Measurements from ENCODE around the gene NDUFA3.

The NDUFA3 gene

DNA sequence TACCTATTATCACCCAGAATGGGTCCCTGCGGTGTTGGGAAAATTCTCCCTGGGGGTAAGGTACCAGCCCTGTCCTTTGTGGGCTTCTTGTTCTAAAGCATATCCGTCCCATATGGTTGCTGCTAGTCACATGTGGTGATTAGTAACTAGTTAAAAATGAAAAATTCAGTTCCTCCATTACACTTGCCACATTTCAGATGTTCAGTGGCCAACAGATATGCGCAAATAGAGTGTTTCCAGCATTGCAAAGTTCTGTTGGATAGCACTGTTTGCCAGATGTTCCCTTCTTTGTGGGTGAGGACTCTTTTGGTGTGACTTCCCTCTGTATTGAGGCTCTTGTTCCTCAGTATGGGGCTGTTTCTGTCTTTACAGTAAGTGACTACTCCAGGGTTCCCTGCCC is 38.7 kb downstream of the NDUFA3 start:
- DNase-seq, result no peak

DNA sequence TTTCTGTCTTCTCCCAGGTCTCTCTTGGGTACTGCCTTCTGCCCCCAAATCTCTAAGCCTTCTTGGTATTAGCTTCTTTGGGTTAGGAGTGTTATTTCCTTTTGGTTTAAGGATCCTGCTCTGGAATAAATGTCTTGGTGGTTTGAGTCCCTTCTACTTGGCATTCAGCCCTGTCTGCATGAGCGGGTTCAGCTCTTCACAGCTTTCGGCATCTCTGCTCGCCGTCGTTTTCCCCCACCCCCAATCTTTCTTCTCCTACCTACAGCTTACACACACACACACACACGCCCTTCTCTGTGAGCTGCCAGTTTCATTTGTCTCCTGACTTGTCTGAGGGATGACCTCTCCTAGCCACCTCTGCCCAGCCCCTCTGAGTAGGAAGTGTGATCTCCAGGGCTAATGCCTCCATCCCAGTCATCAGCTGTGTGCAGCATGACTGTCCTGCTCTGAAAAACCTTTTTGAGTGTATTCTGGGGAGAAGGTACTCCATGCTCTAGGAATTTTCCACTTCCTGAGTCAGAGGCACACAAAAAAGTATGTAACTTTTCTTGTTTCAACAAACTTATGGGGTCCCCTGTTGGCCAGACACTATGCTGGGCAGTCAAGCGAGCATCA is 39.6 kb downstream of the NDUFA3 start:
- DNase-seq, result no peak

DNA sequence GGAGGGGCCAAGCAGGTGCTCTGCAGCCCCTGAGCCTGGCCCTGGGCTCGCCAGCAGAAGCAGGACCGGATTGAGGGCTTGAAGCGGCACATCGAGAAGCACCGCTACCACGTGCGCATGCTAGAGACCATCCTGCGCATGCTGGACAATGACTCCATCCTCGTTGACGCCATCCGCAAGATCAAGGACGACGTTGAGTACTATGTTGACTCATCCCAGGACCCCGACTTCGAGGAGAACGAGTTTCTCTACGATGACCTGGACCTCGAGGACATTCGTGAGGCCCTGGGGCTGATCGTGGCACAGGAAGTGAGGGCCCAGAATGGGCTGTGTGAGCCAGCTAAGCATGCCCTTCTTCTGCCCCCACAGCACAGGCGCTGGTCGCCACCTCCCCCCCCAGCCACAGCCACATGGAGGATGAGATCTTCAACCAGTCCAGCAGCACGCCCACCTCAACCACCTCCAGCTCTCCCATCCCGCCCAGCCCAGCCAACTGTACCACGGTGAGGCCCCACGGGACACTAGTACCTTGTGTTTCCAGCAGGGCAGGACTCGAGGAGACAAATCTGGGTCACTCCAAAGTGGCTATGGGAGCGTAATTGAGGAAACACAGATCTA is 43.0 kb downstream of the NDUFA3 start:
- no peak for DNase-seq

DNA sequence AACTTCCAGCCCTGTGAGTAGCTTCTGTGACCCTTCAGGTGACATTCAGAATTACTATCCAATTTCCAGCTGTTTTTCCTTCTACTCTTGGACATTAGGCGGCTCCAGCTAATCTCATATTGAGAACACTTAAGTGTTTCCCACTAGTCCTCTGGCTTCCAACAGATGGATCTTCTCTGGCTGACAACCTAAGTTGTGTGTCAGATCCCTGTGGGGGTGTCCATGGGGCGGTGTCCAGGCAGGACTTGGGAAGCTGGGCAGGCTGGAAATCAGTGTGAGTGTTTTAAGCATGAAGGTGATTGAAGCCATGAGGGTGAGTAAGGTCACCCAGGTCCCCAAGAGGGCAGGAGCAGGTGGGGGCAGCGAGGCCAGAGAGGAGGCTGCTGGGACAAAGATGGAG is 45.0 kb downstream of the NDUFA3 start:
- DNase-seq, result no peak

DNA sequence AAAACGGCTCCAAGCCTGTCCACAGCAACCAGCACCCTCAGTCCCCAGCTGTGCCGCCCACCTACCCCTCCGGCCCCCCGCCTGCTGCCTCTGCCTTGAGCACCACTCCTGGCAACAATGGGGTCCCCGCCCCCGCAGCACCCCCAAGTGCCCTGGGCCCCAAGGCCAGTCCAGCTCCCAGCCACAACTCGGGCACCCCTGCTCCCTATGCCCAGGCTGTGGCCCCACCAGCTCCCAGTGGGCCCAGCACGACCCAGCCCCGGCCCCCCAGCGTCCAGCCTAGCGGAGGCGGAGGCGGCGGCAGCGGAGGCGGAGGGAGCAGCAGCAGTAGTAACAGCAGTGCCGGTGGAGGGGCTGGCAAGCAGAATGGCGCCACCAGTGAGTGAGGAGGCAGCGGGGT is 45.5 kb downstream of the NDUFA3 start:
- no peak for DNase-seq

DNA sequence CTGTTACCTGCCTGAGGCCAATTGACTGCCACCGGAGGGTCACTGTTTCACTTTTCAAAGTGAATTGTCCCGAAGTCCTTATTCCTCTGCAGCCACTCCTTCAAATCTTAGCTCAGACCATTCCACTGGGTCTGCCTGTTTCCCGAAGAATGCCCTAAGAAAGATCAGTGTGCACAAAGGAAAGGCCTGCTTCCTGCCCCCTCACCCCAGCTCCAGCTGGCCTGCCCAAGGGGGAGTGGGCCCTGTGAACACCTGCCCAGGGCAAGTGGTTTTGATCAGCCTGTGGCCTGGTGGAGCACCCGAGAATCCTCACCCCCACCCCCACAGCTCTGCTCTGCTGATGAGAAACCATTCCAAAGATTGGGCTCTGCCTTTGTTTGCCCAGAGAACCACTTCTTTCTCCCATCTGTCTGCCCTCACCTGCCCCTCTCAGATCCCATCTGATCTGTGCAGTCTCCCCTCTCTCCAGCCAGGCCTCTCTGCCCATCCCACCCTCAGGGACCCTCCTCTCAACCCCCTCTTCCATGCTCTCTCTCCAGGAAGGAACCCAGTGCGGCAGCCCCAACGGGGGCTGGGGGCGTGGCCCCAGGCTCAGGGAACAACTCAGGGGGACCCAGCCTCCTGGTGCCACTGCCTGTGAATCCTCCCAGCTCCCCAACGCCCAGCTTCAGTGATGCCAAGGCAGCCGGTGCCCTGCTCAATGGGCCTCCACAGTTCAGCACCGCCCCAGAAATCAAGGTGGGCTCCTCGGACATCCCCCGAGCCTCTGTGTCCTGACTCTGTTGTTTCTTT is 46.6 kb downstream of the NDUFA3 start:
- DNase-seq, result no peak

DNA sequence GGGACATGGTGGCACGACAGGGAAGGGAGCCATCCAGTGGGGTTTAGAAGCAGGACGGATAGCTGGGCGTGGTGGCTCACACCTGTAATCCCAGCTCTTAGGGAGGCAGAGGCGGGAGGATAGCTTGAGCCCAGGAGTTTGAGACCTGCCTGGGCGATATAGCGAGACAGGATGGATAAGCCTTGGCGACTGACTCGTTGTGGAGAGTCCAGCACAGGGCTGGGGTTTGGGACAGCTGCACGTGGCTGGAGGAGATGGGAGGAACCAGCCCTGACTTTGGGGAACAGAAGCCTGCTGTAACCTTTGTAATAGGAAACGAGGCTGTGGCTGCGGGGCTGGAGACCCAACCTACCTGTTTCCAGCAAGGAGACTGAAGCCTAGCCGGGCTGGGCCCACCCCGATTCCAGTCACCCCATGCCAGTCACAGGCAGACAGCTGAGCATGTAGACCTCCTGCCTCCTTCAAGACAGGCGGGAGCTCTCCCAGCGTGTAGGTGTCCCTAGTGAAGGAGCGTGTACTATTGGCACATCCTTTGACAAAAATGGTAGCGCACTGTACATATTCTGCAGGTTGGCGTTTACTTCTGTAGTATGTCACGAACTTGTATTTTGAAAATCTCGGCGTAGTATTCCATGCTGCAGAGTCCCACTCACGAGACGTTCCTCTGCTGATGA is 48.8 kb downstream of the NDUFA3 start:
- no peak for DNase-seq

DNA sequence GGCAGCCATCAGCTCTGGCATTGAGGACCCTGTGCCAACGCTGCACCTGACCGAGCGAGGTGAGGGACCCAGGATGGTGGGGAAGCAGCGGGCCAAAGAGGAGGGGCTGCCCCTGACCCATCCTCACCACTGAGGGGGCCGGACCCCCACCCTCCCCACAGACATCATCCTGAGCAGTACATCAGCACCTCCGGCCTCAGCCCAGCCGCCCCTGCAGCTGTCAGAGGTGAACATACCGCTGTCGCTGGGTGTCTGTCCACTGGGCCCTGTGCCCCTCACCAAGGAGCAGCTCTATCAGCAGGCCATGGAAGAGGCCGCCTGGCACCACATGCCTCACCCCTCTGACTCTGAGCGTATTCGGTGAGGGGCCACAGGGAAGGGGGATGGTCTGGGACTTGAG is 49.6 kb downstream of the NDUFA3 start:
- no peak for DNase-seq

DNA sequence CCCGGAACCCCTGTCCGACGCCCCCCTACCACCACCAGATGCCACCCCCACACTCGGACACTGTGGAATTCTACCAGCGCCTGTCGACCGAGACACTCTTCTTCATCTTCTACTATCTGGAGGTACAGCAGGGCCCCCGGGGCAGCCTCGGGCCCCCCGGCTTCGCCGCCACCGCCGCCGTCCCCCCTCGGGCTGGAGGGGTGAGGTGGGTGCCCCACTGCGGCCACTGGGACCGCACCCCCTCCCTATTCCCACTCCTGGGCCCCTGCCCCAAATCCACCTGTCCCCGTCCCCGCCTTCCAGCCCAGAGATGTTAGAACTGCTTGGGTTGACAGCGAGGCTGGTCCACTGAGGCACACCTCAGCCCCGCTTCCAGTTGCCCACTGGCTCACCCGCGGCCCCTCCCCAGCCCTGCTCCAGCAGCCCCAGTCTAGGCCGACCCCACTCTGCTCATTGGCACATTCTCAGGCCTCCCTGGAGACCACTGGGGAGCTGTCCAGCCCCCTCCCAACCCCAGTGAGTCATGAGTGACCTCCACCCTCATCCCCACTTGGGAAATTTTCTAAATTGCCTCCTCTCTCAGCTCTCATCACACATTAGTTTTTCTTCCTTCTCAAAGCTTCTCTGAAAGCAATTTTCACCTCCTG is 50.3 kb downstream of the NDUFA3 start:
- DNase-seq, result no peak

DNA sequence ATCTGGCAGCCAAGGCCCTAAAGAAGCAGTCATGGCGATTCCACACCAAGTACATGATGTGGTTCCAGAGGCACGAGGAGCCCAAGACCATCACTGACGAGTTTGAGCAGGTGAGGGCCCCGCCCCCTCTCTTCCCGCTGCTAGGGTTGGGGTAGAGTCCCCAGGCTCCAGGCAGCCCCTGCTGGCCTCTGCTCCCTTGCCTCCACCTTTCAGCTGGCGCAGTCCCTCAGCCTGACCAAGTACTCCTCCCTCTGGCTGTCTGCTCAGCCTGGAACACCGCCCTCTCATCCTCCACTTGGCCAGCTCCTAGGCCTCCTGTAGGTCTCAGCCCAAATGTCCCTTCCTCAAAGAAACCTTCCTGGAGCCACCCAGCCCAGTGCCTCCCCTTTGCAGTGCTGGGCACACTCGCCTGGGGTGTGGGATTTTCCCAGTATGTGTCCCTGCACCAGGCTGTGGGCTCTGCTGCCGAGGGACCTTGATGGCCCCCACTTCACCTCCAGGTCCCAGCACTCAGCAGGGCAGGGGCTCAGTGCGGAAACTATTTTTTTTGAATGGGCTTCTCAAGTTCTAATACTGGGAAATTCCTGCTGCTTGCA is 51.2 kb downstream of the NDUFA3 start:
- DNase-seq, result no peak

DNA sequence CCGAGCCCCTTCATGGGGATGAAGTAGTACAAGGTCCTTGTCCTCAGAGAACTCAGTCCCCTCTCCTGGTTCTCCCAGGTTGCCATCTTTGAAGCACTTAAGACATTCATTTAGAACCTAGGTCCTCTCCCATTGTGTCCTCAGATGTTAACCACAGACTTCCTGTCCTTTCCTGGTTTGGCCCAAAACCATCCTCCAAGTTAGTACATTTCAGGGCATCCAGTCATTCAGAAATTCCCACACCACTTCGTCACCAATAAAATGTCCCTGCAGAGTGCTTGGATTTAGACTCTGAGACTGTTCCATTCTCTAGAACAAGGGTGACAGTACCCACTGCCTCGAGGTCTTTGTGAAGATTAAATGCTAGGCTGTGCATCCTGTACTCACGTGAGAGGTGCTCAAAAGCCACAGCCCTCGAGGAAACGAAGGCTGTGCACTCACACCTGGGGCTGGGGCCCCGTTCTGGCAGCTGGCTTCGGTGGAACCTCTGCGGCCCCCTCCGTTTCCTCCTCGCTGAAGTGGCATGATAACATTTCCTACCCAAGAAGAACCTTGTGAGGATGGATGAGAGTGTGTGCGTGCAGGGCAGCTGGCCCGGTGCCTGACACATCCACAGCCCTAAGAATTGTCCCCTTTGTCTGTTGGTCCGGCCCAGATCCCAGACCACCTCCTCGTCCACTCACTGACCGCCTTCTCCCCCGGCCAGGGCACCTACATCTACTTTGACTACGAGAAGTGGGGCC is 52.1 kb downstream of the NDUFA3 start:
- DNase-seq, result no peak

DNA sequence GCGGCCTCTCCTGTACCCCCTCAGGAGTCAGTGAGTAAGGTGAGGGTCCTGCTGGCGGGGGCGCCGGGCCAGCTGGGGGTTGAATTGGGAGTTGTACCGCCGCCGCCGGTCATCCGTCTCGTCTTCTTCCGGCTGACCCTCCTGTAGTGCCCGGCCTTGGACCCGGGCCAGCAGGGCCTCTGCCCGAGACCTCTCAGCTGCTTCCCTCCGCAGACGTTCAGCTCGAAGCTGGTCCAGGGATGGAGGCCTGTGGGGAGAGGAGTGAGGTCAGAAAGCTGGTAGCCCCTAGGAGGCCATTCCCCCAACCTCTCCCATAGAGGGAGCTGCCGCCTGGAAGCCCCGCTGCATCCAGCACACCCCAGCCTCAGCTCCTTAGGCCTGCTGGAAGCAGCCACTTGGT is 53.0 kb downstream of the NDUFA3 start:
- DNase-seq, result no peak

DNA sequence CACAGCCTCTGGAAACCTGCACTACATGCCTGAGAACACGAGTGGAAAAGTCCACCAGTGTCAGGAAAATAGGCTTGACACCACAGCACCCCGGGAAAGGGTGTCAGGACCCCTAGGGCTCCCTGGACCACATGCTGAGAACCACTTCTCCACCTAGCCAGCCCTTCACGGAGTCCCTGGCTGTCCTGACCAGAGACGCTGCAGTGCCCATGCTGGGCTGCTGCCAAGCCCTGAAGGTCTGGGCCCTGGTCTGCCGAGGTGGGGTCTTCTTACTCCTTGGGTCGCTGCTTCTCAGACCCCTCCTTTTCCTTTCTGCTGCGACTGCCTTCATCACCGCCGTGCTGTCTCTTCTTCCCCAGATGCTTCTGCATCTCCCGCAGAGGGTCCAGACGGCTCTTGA is 53.8 kb downstream of the NDUFA3 start:
- DNase-seq, result no peak

DNA sequence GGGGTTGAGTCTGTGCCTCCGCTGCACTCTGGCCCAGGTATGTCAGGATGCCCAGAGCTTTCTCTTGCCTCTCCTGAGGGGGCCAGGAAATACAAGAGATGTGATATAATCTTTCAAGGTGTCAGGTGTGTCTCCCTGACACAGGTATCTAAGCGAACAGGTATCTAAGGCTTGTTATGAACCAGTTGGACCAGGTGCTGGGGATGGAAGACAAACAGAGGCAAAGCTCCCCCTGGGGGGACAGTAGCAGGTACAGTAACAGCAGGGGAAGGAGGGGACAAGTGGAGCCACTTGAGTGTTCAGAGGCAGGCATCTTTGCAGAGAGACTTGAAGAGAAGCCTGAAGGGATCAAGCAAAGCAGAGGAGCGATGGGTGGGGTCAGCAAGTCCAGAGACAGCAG is 54.3 kb downstream of the NDUFA3 start:
- no peak for DNase-seq

All from DMS79 treated with DMSO at 0.1 percent for 48 hours (cell line).